Stimulated activated CD8-positive, alpha-beta memory T cell treated with anti-CD3 and anti-CD28 coated beads, Interleukin-12 subunit alpha, Interleukin-12 subunit beta, amount 100 ng/mL, for 24 hours (primary cell): Measurements from ENCODE around the gene SMIM38.

Experiments
- DNase-seq: peaks from one replicate; pipeline ENCODE4 v3.0.0-alpha.2; 2020; ENCODE audit errors: extremely low read depth

SMIM38 gene

GRCh38 chr11:69155302-69156234 lies at the start of gene SMIM38:
SMIM38 (plus strand) TSS chr11:69155935; CDS start chr11:69157847, 1,912 bp downstream.
- DNase-seq: no peak

GRCh38 chr11:69106031-69106811 lies 49.5 kb upstream of the SMIM38 start:
- no peak for DNase-seq

GRCh38 chr11:69107413-69107812 lies 48.3 kb upstream of the SMIM38 start:
- no peak for DNase-seq

GRCh38 chr11:69108030-69108429 lies 47.7 kb upstream of the SMIM38 start:
- DNase-seq: no peak

GRCh38 chr11:69108559-69108958 lies 47.2 kb upstream of the SMIM38 start:
- DNase-seq: no peak

- no peak for DNase-seq
These were observed 46.6 kb upstream of the SMIM38 start for GRCh38 chr11:69109101-69109500.

- no peak for DNase-seq
These were observed 45.3 kb upstream of the SMIM38 start for GRCh38 chr11:69110451-69110850.

GRCh38 chr11:69111624-69112542 lies 43.9 kb upstream of the SMIM38 start:
- DNase-seq: no peak

GRCh38 chr11:69113226-69113625 lies 42.5 kb upstream of the SMIM38 start:
- DNase-seq: no peak

GRCh38 chr11:69113646-69114340 lies 41.9 kb upstream of the SMIM38 start:
- DNase-seq: no peak

- no peak for DNase-seq
These were observed 41.4 kb upstream of the SMIM38 start for GRCh38 chr11:69114362-69114761.

GRCh38 chr11:69114811-69115523 lies 40.8 kb upstream of the SMIM38 start:
- DNase-seq: no peak

- DNase-seq: no peak
These were observed 39.9 kb upstream of the SMIM38 start for GRCh38 chr11:69115586-69116560.

- DNase-seq: no peak
These were observed 39.1 kb upstream of the SMIM38 start for GRCh38 chr11:69116671-69117070.

- DNase-seq: no peak
These were observed 36.5 kb upstream of the SMIM38 start for GRCh38 chr11:69119190-69119589.

GRCh38 chr11:69120096-69120875 lies 35.4 kb upstream of the SMIM38 start:
- DNase-seq: no peak

- no peak for DNase-seq
These were observed 34.7 kb upstream of the SMIM38 start for GRCh38 chr11:69121021-69121420.

GRCh38 chr11:69121621-69122325 lies 34.0 kb upstream of the SMIM38 start:
- no peak for DNase-seq
